NB4 (cell line): Measurements from ENCODE around the gene MRC2.

Experiments
- DNase-seq: peaks from one replicate; pipeline ENCODE4 v3.0.0; 2010; ENCODE audit warnings: low read depth
- H3K4me3 ChIP-seq: one replicate; pipeline ENCODE4 v1.5.1; 2011; ENCODE audit warnings: mild to moderate bottlenecking, low read depth, low read length, moderate library complexity
- CTCF ChIP-seq: IDR thresholded peaks from one replicate; pipeline ENCODE4 v1.5.1; 2012; ENCODE audit warnings: low read depth, low read length
- MYC ChIP-seq: IDR thresholded peaks from 2 replicates; pipeline ENCODE4 v1.6.1; 2011; ENCODE audit warnings: low read depth, low read length
- POLR2A ChIP-seq: IDR thresholded peaks from 2 replicates; pipeline ENCODE4 v1.6.1; 2011; ENCODE audit warnings: mild to moderate bottlenecking; ENCODE audit not compliant: insufficient read length; ENCODE audit errors: extremely low read depth
- TF ChIP-seq, protein P1 (sequence below): IDR thresholded peaks from 2 replicates; pipeline ENCODE4 v1.6.1; 2011; ENCODE audit warnings: low read depth, low read length

MRC2 gene

GRCh38 chr17:62618647-62619416 lies 8.6 kb upstream of the MRC2 start:
- TF ChIP-seq, protein P1, sequence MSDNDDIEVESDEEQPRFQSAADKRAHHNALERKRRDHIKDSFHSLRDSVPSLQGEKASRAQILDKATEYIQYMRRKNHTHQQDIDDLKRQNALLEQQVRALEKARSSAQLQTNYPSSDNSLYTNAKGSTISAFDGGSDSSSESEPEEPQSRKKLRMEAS: no peak
- TF ChIP-seq CTCF (no peak), POLR2A (no peak), MYC (no peak)
- H3K4me3 ChIP-seq: no peak overlapping the region
- peak; percentile 55 for DNase-seq

DNA sequence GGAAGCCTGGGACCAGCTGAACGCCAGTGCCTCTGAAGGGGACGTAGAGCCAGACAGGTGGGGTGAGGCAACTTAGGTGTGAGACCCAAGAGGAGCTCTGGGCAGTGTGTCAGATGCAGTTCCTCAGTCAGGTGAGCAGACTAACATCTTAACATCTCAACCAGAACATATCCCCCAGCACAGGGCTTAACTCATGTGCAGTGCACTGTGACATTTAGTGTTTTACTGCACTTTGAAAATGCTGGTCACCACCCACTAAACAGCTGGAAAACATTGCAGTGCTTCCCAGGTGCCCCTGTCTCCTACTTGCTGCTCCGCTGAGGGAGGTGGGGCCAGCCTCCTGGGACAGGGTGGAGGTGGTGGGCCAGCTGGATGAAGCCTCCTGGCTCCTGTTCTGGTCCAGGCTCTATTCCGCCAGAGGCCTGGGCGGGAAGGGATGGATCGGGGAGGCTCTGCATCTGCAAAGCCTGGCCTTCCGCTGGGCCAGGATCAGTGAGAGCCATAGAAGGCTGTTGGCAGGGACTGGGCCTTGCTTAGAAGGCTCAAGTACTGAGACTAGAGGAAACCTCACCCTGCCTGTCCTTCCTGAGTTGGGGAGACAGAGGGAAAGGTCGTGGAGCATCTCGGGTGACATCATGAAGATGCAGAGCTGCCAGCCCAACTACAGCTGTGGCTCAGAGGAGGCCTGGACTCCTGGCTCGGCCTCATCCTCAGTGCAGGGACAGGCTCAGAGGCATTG lies 7.9 kb upstream of the MRC2 start:
- DNase-seq: no peak
- TF ChIP-seq, protein P1: no peak
- no peak for TF ChIP-seq CTCF
- no peak for TF ChIP-seq POLR2A
- no peak for TF ChIP-seq MYC
- H3K4me3 ChIP-seq: no peak overlapping the region

DNA sequence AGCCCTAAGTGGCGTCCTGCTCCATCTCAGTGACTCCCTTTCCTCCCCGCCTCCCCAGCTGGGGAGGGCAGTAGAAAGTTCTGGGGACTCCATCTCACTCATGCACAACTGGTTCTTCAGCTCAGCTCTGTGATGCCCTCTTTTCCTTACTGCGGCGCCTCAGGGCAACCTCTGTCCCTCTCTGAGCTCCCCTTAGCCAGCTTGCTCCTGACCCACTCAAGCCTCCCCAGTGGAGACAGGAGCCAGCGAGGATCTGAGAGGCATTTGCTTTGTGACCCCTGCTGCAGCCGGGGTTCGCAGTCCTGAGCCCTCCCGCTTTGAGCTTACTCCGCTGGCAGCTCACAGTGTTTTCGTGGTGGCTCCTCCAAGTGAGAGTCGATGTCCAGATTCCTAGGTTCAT lies 6.2 kb upstream of the MRC2 start:
- TF ChIP-seq CTCF (no peak), POLR2A (no peak), MYC (no peak)
- TF ChIP-seq, protein P1: no peak
- no peak overlapping the region for H3K4me3 ChIP-seq

GRCh38 chr17:62625184-62625869 lies 2.1 kb upstream of the MRC2 start:
- TF ChIP-seq CTCF: no peak
- TF ChIP-seq POLR2A: no peak
- TF ChIP-seq MYC: no peak
- TF ChIP-seq, protein P1: no peak
- DNase-seq: peak; percentile 66
- no peak overlapping the region for H3K4me3 ChIP-seq

More for the DNA sequence above, 6.2 kb upstream of the MRC2 start:
- DNase-seq: no peak

DNA sequence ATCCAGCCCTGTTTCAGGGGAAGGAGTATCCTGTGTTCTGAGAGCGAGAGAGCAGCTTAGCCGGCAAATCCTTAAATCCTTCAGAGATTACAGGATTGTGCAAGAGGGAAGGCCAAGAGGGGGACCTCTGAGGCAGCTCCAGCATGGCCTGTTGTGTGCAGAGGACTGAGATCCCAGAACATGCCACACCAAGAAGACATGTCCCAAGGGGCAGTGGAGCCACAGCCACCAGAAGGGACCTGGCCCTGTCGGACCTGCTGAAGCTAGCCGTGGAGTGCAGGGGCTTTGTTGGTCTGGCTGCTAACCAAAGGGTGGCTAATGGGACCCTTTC lies 1.6 kb upstream of the MRC2 start:
- TF ChIP-seq, protein P1: no peak
- TF ChIP-seq MYC (no peak), CTCF (no peak), POLR2A (no peak)
- DNase-seq: no peak
- H3K4me3 ChIP-seq: no peak overlapping the region
